ENCODE data around the gene COL26A1.

The COL26A1 gene

DNA sequence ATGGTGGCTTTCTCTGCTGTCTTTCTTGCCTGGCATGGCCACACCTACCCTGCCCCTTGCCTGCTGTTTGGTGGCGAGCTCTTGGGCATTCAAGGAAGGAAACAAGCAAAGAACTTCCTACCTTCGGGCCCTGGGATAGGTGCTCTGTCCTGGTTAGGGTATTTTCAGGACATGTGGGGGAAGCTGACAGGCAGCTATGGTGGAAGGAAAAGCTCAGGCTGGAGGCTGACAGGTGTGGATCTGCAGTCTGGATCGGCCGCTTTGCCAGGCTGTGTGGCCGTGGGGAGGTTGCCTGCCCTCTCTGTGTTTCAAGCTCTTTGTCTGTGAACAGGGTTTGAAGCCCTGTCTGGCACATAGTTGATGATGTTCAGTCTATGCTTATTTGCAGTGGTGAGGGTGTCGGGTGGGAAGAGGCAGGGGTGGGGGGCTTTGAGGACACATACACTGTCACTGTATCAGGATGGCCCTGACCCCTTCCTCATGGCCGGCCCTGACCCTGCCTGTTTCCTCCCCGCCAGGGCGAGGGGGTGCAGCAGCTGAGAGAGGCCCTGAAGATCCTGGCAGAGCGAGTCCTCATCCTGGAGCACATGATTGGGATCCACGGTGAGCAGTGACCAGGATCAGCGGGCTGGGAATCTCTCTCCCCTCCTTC is 192.7 kb downstream of the COL26A1 start:
- ChIA-PET POLR2A (no interaction called here), CTCF (no interaction called here)
- peak; percentile 10 for DNase-seq (ENCODE audit: extremely low spot score)
- TF ChIP-seq, protein P1, sequence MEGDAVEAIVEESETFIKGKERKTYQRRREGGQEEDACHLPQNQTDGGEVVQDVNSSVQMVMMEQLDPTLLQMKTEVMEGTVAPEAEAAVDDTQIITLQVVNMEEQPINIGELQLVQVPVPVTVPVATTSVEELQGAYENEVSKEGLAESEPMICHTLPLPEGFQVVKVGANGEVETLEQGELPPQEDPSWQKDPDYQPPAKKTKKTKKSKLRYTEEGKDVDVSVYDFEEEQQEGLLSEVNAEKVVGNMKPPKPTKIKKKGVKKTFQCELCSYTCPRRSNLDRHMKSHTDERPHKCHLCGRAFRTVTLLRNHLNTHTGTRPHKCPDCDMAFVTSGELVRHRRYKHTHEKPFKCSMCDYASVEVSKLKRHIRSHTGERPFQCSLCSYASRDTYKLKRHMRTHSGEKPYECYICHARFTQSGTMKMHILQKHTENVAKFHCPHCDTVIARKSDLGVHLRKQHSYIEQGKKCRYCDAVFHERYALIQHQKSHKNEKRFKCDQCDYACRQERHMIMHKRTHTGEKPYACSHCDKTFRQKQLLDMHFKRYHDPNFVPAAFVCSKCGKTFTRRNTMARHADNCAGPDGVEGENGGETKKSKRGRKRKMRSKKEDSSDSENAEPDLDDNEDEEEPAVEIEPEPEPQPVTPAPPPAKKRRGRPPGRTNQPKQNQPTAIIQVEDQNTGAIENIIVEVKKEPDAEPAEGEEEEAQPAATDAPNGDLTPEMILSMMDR (IDR thresholded peaks at IDR 0.05; ENCODE audit: control extremely low read depth, extremely low read depth, low read depth, missing control alignments): no peak

DNA sequence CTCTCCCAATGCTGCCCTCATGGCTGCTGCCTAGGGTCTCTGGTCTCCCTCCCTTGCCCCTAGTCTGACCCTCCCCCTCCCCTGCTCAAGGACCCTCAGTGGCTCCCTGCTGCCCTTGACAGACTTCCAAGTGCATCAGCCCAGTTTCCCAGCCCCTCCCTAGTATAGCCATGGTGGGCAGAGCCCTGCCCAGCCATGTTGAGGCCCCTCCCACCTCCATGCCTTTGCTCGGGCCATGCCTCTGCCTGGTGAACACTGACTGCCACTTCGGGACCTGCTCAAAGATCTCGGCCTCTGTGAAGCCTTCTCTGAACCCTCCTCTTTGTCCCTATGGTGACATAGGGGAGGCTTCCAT is 193.2 kb downstream of the COL26A1 start:
- TF ChIP-seq, protein P1 (IDR thresholded peaks at IDR 0.05; ENCODE audit: control extremely low read depth, extremely low read depth, low read depth, missing control alignments): no peak
- CTCF ChIA-PET: no interaction called here
- POLR2A ChIA-PET: no interaction called here
- peak; percentile 2 for DNase-seq (ENCODE audit: extremely low spot score)

DNA sequence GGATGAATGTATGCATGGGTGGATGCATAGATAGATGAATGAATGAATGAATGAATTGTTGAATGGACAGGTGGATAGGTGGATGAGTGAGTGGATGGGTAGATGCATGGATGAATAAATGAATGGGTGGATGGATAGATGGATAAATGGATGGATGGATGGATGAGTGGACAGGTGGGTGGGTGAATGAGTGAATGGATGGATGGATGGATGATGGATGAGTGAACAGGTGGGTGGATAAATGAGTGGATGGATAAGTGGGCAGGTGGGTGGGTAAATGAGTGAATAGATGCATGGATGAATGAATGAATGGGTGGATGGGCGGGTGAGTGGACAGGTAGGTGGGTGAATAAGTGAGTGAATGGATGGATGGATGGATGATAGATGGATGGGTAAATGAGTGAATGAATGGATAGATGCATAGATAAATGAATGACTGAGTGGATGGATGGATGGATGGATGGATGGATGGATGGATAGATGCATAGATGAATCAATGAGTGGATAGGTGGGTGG is 193.8 kb downstream of the COL26A1 start:
- TF ChIP-seq, protein P1 (IDR thresholded peaks at IDR 0.05; ENCODE audit: control extremely low read depth, extremely low read depth, low read depth, missing control alignments): no peak
- ChIA-PET POLR2A (no interaction called here), CTCF (no interaction called here)
- DNase-seq (ENCODE audit: extremely low spot score): no peak

DNA sequence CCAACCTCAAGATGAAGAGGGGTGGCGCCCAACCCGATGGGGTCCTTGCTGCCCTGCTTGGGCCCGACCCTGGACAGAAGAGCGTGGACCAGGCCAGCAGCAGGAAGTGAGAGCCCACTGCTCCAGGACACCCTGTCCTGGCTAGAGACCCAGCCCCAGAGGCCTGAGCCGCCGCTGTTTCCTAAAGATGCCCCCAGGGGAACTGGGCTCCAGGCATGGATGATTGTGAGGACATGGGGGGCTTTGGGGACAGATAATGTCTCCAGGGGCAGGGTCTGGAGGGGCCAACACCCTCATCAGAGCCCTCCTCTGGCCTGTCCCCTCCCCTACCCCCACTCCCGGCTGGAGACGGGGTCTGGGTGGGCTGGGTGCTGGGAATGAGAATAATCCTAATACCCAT is 194.7 kb downstream of the COL26A1 start:
- POLR2A ChIA-PET: no interaction called here
- CTCF ChIA-PET: no interaction called here
- DNase-seq (ENCODE audit: extremely low spot score): peak; percentile 8
- TF ChIP-seq, protein P1 (IDR thresholded peaks at IDR 0.05; ENCODE audit: control extremely low read depth, extremely low read depth, low read depth, missing control alignments): no peak

DNA sequence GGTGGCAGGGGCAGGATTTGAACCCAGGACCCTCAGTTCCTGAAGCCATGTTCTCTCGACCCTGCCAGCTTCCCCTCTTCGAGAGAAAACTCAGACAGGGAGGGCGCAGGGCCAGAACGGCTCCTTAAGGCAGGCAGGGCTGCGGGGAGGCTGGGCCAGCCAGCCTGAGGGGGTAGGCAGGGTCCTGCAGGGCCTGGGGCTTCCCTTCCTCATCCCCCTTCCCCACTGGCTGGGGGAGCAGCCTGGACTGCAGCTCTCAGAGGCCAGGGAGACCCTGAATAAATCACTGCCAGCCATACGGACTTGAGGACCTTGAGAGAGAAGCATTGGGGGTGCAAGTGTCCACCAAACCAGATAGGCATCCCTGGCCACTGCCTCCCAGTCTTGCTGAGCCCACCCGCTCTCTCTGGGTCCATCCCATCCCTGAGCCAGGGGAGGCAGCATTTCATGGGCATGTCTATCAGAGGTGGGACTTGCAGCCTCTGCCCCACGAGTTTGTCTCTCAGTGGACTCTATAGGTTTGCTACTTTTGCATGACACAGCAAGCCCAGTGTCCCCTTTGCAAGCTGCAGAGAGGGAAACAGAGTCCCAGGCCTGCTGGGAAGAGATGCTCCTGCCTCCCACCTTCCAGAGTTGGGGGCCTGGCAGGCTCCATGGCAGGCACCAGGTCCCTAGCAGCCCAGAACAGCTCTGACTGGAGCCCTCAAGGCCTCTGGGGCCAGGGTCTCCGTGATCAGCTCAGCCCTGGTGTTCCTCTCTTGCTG is 195.5 kb downstream of the COL26A1 start:
- TF ChIP-seq, protein P1 (IDR thresholded peaks at IDR 0.05; ENCODE audit: control extremely low read depth, extremely low read depth, low read depth, missing control alignments): no peak
- CTCF ChIA-PET: interaction anchor here (1.1 to 2.0 kb wide), 3 partner anchors 15 to 186 kb away, joined by 3 to 5 read pairs (median 5); no protein-coding TSS in a partner anchor
- POLR2A ChIA-PET: no interaction called here
- DNase-seq (ENCODE audit: extremely low spot score): peak; percentile 8

DNA sequence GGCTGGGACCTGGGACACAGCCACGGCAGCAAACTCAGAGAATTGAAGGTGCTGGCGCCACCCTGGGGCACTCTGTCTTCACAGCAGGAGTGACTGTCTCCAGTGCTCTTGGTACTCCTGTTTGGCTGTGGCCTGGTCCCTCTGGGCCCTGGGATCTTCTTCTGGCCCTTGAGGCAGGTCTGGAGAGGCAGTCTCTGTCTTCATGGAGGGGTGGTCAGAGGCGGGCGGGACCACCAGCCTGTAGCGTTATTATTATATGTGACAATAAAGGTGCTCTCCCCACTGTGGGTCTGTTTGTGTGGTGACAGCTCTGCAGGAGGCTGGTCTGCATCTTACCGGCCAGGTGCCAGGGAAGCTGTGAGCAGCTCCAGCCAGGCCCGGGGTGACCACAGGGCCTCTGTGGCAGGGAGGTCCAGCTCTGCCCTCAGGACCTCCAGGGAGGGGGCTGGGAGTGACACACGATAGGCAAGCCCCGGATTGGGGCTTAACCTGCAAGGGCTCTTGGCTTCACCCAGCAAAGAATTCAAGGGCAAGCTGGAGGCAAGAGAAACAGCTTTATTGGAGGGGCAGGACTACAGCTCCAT is 196.2 kb downstream of the COL26A1 start:
- peak; percentile 15 for DNase-seq (ENCODE audit: extremely low spot score)
- CTCF ChIA-PET: interaction anchor here (1.1 to 2.0 kb wide), 3 partner anchors 15 to 185 kb away, joined by 3 to 5 read pairs (median 5); no protein-coding TSS in a partner anchor
- POLR2A ChIA-PET: no interaction called here
- TF ChIP-seq, protein P1 (IDR thresholded peaks at IDR 0.05; ENCODE audit: control extremely low read depth, extremely low read depth, low read depth, missing control alignments): peak; percentile 9

All from GM10248 (cell line).